ENCODE data around the gene LRRC7.

Gene LRRC7

DNA sequence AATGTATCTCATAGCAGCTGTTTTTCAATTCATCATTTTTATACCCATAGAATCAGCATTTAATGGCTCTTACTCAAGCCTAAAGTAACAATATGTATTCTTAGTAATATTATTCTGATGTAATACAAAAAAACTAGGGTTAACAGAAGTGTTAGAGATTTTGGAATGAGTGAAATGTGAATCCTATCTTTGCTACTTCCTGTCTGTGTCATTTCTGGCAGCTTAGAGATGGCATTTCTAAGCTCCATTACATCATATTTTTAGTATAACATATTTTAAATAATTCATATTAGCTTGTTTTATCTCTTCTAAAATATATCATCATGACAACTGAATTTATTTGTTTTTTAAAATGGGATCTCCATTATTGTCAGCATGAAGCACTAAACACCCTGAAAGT lies 90.2 kb downstream of the LRRC7 start:
- no peak overlapping the region for H3K9ac ChIP-seq (ENCODE audit: low read depth, low read length)
- no peak overlapping the region for H3K4me3 ChIP-seq (ENCODE audit: low read length)
- H3K36me3 ChIP-seq (ENCODE audit: insufficient read depth, low read length), result no peaks in the 10 kb centered on the region
- H3K4me1 ChIP-seq (ENCODE audit: control insufficient read depth, insufficient read depth, low read length), result no peaks in the 10 kb centered on the region
- H3K27me3 ChIP-seq (ENCODE audit: control insufficient read depth, insufficient read depth, low read length), result no peaks in the 10 kb centered on the region
- H3K9me3 ChIP-seq (replicated peaks; ENCODE audit: low read length), result no peaks in the 10 kb centered on the region
- no peak overlapping the region for H3K4me2 ChIP-seq (ENCODE audit: low read length)

DNA sequence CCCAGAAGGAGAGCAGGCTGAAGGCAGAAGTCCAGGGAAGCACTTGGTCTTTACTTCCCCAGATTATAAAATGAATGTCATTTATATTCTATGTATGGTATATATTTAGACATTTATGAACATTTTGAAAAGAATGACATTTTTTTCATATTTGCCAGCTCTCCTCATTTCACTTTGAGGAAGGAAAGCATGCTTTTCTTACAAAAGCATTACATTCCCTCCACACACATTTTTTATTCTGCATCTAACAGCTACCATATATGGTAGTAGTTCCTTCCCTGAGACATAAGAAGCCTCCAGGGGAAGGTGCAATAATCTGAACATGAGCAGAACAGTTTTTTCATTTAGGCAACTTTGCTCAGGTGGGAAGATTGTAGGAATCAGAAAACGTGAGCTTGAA lies 94.0 kb downstream of the LRRC7 start:
- H3K27me3 ChIP-seq (ENCODE audit: control insufficient read depth, insufficient read depth, low read length), result no peaks in the 10 kb centered on the region
- no peak overlapping the region for H3K9ac ChIP-seq (ENCODE audit: low read depth, low read length)
- no peaks in the 10 kb centered on the region for H3K4me1 ChIP-seq (ENCODE audit: control insufficient read depth, insufficient read depth, low read length)
- H3K9me3 ChIP-seq (replicated peaks; ENCODE audit: low read length), result no peaks in the 10 kb centered on the region
- H3K4me2 ChIP-seq (ENCODE audit: low read length), result no peak overlapping the region
- H3K36me3 ChIP-seq (ENCODE audit: insufficient read depth, low read length), result no peaks in the 10 kb centered on the region
- H3K4me3 ChIP-seq (ENCODE audit: low read length), result no peak overlapping the region

DNA sequence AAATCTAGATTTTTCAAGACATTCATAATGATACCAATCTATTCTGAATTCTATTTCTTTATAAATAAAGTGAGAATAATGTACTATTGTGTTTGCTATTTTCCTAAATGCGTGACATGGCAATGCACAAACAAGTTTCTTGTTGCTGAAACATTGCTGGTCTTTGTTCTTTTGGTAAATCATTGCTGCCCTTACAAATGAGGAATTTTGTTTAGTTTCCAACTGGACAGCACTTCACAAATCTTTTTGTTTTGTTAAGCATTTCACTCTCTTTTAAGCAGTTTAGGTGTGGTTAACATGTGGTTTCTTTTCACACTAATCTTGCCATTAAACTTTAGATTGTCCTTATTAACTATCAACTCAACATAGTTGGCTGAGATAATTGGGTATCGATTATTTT lies 94.6 kb downstream of the LRRC7 start:
- Histone ChIP-seq H3K4me3 (ENCODE audit: low read length) (no peak overlapping the region), H3K36me3 (ENCODE audit: insufficient read depth, low read length) (no peaks in the 10 kb centered on the region), H3K9ac (ENCODE audit: low read depth, low read length) (no peak overlapping the region), H3K27me3 (ENCODE audit: control insufficient read depth, insufficient read depth, low read length) (no peaks in the 10 kb centered on the region), H3K4me1 (ENCODE audit: control insufficient read depth, insufficient read depth, low read length) (no peaks in the 10 kb centered on the region), H3K4me2 (ENCODE audit: low read length) (no peak overlapping the region), H3K9me3 (replicated peaks; ENCODE audit: low read length) (no peaks in the 10 kb centered on the region)

DNA sequence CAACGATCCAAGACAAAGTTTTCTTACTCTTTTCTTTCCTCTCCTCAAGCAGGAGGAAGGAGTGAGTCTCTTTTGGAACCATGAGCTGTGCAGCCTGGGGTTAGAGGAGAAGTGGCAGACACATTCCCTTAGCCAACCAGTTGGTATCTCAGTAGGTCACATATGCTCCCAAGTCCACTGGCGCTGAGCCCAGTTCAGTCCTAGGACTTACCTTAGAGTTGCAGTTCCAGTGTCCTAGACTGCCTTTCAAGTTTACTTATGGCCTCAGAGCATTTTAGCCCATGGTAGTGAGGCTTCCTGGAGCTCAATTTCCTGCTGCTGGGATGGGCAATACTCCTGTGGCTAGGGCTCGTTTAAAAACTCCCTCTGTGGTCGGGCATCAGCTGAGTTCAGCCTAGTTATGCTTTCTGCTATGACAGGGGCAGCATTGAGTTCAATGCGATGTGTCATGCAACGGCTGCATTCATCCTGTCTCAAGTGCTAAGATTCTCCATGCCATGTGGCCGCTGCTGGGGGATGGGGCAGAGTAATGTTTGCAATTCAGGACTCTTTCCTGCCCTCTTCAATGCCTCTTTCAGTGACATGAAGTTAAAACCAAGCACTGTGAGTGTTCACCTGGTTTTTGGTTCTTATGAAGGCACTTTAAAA lies 103.8 kb downstream of the LRRC7 start:
- H3K9ac ChIP-seq (ENCODE audit: low read depth, low read length), result no peak overlapping the region
- no peaks in the 10 kb centered on the region for H3K36me3 ChIP-seq (ENCODE audit: insufficient read depth, low read length)
- H3K27me3 ChIP-seq (ENCODE audit: control insufficient read depth, insufficient read depth, low read length), result no peaks in the 10 kb centered on the region
- no peaks in the 10 kb centered on the region for H3K4me1 ChIP-seq (ENCODE audit: control insufficient read depth, insufficient read depth, low read length)
- no peak overlapping the region for H3K4me3 ChIP-seq (ENCODE audit: low read length)
- no peaks in the 10 kb centered on the region for H3K9me3 ChIP-seq (replicated peaks; ENCODE audit: low read length)
- H3K4me2 ChIP-seq (ENCODE audit: low read length), result no peak overlapping the region

DNA sequence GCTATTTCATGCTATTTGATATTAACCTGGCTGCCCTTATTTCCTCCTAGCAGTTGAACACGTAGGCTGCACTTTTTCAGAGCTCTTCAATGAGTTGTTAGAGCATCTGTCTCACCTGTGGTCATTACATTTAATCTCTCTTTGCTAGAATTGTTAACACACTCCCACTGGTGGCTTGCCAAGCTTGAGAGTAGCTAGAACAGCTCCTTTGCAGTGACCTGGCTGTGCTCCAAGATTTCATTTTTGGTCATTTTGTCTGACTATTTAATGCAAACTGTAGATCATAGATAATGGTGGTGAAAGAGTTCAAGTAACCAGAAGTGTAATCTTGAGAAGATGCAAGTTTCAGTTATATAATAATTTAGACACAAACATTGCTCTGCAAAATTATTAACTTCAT lies 105.6 kb downstream of the LRRC7 start:
- Histone ChIP-seq H3K27me3 (ENCODE audit: control insufficient read depth, insufficient read depth, low read length) (no peaks in the 10 kb centered on the region), H3K4me3 (ENCODE audit: low read length) (no peak overlapping the region), H3K4me2 (ENCODE audit: low read length) (no peak overlapping the region), H3K9me3 (replicated peaks; ENCODE audit: low read length) (no peaks in the 10 kb centered on the region), H3K9ac (ENCODE audit: low read depth, low read length) (no peak overlapping the region), H3K36me3 (ENCODE audit: insufficient read depth, low read length) (no peaks in the 10 kb centered on the region), H3K4me1 (ENCODE audit: control insufficient read depth, insufficient read depth, low read length) (no peaks in the 10 kb centered on the region)

DNA sequence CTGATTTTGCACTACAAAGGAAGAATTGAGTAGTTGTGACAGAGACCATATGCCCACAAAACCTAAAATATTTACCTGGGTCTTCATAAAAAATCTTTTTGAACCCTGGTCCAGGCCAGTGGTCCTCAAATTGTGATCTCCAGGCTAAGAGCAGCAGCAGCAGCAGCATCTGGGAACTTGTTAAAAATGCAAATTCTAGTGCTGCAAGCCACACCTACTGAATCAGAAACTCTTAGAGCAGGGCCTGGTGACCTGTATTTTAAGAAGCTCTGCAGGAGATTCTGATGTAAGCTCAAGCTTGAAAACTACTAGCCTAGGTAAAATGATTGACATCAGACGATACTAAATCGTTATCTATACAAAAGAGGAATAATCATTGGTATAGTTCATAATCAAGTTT lies 112.2 kb downstream of the LRRC7 start:
- Histone ChIP-seq H3K36me3 (ENCODE audit: insufficient read depth, low read length) (no peaks in the 10 kb centered on the region), H3K4me2 (ENCODE audit: low read length) (no peak overlapping the region), H3K4me1 (ENCODE audit: control insufficient read depth, insufficient read depth, low read length) (no peaks in the 10 kb centered on the region), H3K9ac (ENCODE audit: low read depth, low read length) (no peak overlapping the region), H3K9me3 (replicated peaks; ENCODE audit: low read length) (no peaks in the 10 kb centered on the region), H3K27me3 (ENCODE audit: control insufficient read depth, insufficient read depth, low read length) (no peaks in the 10 kb centered on the region), H3K4me3 (ENCODE audit: low read length) (no peak overlapping the region)

DNA sequence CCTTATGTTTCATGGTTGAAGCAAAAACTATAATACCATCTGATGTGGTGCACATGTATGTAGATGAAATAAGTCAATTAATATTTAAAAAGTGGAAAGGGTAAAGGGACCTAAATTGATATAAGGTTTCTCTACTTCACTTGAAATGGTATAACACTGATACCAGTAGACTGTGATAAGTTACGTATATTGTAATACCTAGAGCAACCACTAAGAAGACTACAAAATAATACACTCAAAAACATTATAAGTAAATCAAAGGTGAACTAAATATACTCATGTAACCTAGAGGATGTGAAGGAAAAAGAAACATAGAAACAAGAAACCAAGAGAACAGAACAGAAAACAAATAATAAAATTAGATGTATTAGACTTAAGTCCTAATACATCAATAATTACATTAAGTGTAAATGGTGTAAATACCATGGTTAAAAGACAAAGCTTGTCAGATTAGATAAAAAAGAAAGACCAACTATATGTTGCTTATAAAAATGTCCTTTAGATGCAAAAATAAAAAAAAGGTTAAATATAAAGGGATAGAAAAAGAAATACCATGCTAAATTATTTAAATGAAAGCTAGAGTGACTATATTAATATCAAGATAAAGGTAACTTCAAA lies 118.8 kb downstream of the LRRC7 start:
- Histone ChIP-seq H3K27me3 (ENCODE audit: control insufficient read depth, insufficient read depth, low read length) (no peaks in the 10 kb centered on the region), H3K4me3 (ENCODE audit: low read length) (no peak overlapping the region), H3K36me3 (ENCODE audit: insufficient read depth, low read length) (no peaks in the 10 kb centered on the region), H3K4me2 (ENCODE audit: low read length) (no peak overlapping the region), H3K4me1 (ENCODE audit: control insufficient read depth, insufficient read depth, low read length) (no peaks in the 10 kb centered on the region), H3K9ac (ENCODE audit: low read depth, low read length) (no peak overlapping the region), H3K9me3 (replicated peaks; ENCODE audit: low read length) (no peaks in the 10 kb centered on the region)

DNA sequence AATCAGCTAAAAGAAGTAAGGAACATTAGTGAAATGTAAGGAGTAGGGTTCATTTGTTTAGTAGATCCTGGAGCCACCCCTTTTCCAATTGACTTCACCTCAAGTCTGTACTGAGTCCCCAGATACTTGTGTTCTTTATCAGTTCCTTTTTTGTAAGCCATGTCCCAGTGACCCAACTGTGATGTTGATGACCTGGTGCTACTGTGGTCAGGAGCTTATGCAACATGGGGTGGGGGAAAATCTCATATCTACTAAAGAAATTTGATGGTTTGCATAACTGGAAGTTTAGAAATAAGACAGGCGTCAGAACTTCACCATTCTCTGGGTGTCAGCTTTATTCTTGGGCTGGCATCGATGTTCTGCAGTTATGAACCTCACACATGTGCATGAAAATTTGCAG lies 120.5 kb downstream of the LRRC7 start:
- Histone ChIP-seq H3K36me3 (ENCODE audit: insufficient read depth, low read length) (no peaks in the 10 kb centered on the region), H3K4me3 (ENCODE audit: low read length) (no peak overlapping the region)

DNA sequence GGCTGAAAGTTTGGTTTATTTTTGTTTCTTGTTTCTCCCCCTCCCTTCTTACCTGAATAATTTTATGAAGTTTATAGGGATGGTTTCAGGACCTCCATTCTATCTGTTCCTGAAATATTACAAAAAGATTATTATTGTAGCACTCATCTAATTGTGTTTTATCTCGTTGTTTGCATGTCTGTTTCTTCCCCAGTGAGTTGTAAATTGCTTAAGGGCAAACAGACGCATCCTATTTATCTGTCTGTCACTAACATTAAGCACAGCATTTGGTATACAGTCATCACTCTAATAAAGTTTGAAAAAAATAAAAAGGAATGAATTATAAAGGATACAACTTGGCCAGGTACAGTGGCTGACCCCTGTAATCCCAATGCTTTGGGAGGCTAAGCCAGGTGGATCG lies 123.5 kb downstream of the LRRC7 start:
- H3K27me3 ChIP-seq (ENCODE audit: control insufficient read depth, insufficient read depth, low read length), result no peaks in the 10 kb centered on the region
- H3K36me3 ChIP-seq (ENCODE audit: insufficient read depth, low read length), result no peaks in the 10 kb centered on the region
- H3K4me1 ChIP-seq (ENCODE audit: control insufficient read depth, insufficient read depth, low read length), result no peaks in the 10 kb centered on the region
- H3K9me3 ChIP-seq (replicated peaks; ENCODE audit: low read length), result no peaks in the 10 kb centered on the region
- H3K9ac ChIP-seq (ENCODE audit: low read depth, low read length), result no peak overlapping the region
- H3K4me2 ChIP-seq (ENCODE audit: low read length), result no peak overlapping the region
- no peak overlapping the region for H3K4me3 ChIP-seq (ENCODE audit: low read length)

More for the DNA sequence above, 120.5 kb downstream of the LRRC7 start:
- Histone ChIP-seq H3K9me3 (replicated peaks; ENCODE audit: low read length) (no peaks in the 10 kb centered on the region), H3K4me1 (ENCODE audit: control insufficient read depth, insufficient read depth, low read length) (no peaks in the 10 kb centered on the region), H3K27me3 (ENCODE audit: control insufficient read depth, insufficient read depth, low read length) (no peaks in the 10 kb centered on the region), H3K9ac (ENCODE audit: low read depth, low read length) (no peak overlapping the region), H3K4me2 (ENCODE audit: low read length) (no peak overlapping the region)

DNA sequence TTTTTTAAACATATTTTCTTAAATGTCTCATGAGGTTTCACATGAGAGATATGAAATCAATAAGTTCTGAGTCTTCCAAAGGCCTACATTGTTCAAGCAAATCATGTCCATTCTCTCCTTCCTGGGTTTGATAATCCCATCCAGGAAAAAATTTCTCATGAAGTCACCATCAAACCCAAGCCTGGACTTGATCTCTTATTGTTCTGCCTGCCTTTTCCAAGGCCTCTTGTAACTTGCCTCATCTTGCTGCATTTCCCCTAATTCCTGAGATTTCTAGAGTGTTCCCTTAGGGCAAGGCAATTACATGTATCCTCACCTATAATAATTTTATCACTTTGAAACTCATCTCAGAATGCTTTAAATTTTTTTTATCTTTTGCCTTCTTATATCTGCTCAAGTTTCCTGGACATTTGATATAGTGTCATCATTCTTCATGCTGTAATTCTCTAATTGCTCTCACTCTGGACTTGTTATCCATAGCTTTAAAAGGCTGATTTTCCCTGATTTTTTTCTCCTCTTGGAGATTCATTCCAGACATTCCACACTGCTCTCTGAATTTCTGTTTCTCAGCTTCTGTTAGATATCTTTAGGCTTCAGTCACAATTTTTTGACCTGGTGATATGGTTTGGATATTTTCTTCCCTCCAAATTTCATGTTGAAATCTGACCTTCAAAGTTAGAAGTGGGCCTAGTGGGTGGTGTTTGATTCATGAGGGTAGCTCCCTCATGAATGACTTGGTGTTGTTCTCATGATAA lies 126.4 kb downstream of the LRRC7 start:
- Histone ChIP-seq H3K9ac (ENCODE audit: low read depth, low read length) (no peak overlapping the region), H3K4me3 (ENCODE audit: low read length) (no peak overlapping the region), H3K4me1 (ENCODE audit: control insufficient read depth, insufficient read depth, low read length) (no peaks in the 10 kb centered on the region), H3K4me2 (ENCODE audit: low read length) (no peak overlapping the region), H3K9me3 (replicated peaks; ENCODE audit: low read length) (no peaks in the 10 kb centered on the region), H3K27me3 (ENCODE audit: control insufficient read depth, insufficient read depth, low read length) (no peaks in the 10 kb centered on the region), H3K36me3 (ENCODE audit: insufficient read depth, low read length) (no peaks in the 10 kb centered on the region)

DNA sequence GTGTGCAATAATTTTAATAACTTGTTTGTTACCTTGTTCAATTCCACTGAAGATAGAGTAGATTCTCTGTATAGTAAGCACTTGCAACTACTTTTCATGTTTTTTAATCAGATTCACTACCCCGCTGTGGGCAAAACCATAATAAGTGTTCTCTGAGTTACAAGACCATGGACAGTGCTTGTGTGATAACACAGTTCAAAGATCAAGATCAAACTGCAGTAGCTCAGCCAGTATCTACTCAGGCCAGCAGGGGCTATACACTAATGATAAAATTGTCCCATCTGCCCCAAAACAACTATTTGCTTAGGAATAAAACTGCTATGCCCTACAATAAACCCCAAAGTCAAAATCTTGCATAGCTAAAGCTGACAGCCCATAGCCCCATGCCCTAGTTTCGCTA lies 129.6 kb downstream of the LRRC7 start:
- no peaks in the 10 kb centered on the region for H3K4me1 ChIP-seq (ENCODE audit: control insufficient read depth, insufficient read depth, low read length)
- no peaks in the 10 kb centered on the region for H3K36me3 ChIP-seq (ENCODE audit: insufficient read depth, low read length)
- H3K27me3 ChIP-seq (ENCODE audit: control insufficient read depth, insufficient read depth, low read length), result no peaks in the 10 kb centered on the region
- no peaks in the 10 kb centered on the region for H3K9me3 ChIP-seq (replicated peaks; ENCODE audit: low read length)
- no peak overlapping the region for H3K4me2 ChIP-seq (ENCODE audit: low read length)
- no peak overlapping the region for H3K4me3 ChIP-seq (ENCODE audit: low read length)
- no peak overlapping the region for H3K9ac ChIP-seq (ENCODE audit: low read depth, low read length)

DNA sequence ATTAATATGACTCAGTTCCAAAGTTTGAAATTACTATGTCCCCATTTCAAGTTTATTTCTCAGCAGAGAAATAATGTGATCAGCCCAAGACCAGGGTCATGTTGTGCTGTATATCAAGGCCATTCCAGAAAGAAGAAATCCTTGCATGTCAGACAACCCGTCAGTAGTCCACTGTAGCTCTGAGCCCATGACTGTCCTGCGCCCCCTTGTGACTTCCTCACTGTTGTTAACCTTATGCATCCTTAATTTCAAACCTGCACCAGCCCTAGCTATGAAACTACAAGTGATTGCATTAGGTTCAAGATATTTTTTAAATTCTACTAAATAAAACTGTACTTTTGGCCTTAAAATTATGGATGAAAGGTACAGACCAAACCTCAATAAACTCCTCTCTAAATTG lies 133.0 kb downstream of the LRRC7 start:
- Histone ChIP-seq H3K9ac (ENCODE audit: low read depth, low read length) (no peak overlapping the region), H3K4me3 (ENCODE audit: low read length) (no peak overlapping the region), H3K4me1 (ENCODE audit: control insufficient read depth, insufficient read depth, low read length) (no peaks in the 10 kb centered on the region), H3K27me3 (ENCODE audit: control insufficient read depth, insufficient read depth, low read length) (no peaks in the 10 kb centered on the region), H3K36me3 (ENCODE audit: insufficient read depth, low read length) (no peaks in the 10 kb centered on the region), H3K9me3 (replicated peaks; ENCODE audit: low read length) (no peaks in the 10 kb centered on the region), H3K4me2 (ENCODE audit: low read length) (no peak overlapping the region)
